Neuronal stem cell (in vitro differentiated cells): ENCODE results near the gene GRAP. TPM values are rescaled to one million over a fixed set of nuclear protein-coding genes. Genes with fewer than 3 reads are reported as not detected.

Experiments
- DNase-seq: peaks from one replicate; pipeline ENCODE4 v3.0.0-alpha.2; 2013; ENCODE audit warnings: low spot score
- H2AFZ ChIP-seq: one replicate; pipeline ENCODE4 v1.6.1; 2013; ENCODE audit warnings: mild to moderate bottlenecking, low read length, inconsistent platforms
- H2AK5ac ChIP-seq: 2 replicates; pipeline ENCODE4 v1.6.1; 2013; ENCODE audit warnings: low read depth, mild to moderate bottlenecking, inconsistent platforms, low read length, moderate library complexity, mixed read lengths
- H2BK120ac ChIP-seq: 2 replicates; pipeline ENCODE4 v1.6.1; 2013; ENCODE audit warnings: low read depth, mild to moderate bottlenecking, inconsistent platforms, low read length, moderate library complexity, mixed read lengths
- H2BK12ac ChIP-seq: one replicate; pipeline ENCODE4 v1.6.1; 2013; ENCODE audit warnings: low read length, inconsistent platforms
- H2BK15ac ChIP-seq: 2 replicates; pipeline ENCODE4 v1.6.1; 2013; ENCODE audit warnings: mild to moderate bottlenecking, low read length, inconsistent platforms, mixed read lengths
- H2BK5ac ChIP-seq: one replicate; pipeline ENCODE4 v1.6.1; 2013; ENCODE audit warnings: inconsistent platforms, mild to moderate bottlenecking, low read length, moderate library complexity
- H3K14ac ChIP-seq: one replicate; pipeline ENCODE4 v1.6.1; 2013; ENCODE audit warnings: low read length, inconsistent platforms
- H3K18ac ChIP-seq: 2 replicates; pipeline ENCODE4 v1.6.1; 2013; ENCODE audit warnings: low read length, inconsistent platforms
- H3K23ac ChIP-seq: 2 replicates; pipeline ENCODE4 v1.6.1; 2013; ENCODE audit warnings: low read depth, mild to moderate bottlenecking, mixed read lengths, low read length, inconsistent platforms; ENCODE audit not compliant: poor library complexity
- H3K27ac ChIP-seq: replicated peaks from 3 replicates; pipeline ENCODE4 v1.5.1; 2013; ENCODE audit warnings: low read length, inconsistent platforms
- H3K27me3 ChIP-seq, 3 experiments: 2 replicates each; pipeline ENCODE4 v1.6.1; 2013; ENCODE audit warnings: low read length in 3 of 3, mild to moderate bottlenecking in 2 of 3, inconsistent platforms in 1 of 3, low read depth in 1 of 3, mixed read lengths in 1 of 3, moderate library complexity in 1 of 3; ENCODE audit not compliant: control insufficient read depth in 3 of 3, insufficient read depth in 3 of 3
- H3K36me3 ChIP-seq, 2 donors: replicated peaks in 1 of 2; 2 replicates each; pipeline ENCODE4 v1.6.1; 2013; ENCODE audit warnings: low read length in 2 of 2; ENCODE audit not compliant: control insufficient read depth in 2 of 2, insufficient read depth in 2 of 2
- H3K4ac ChIP-seq: 2 replicates; pipeline ENCODE4 v1.6.1; 2013; ENCODE audit warnings: inconsistent platforms, mild to moderate bottlenecking, low read length, moderate library complexity
- H3K4me1 ChIP-seq, 2 donors: 1 replicate in 1 of 2; 2 replicates in 1 of 2; pipeline ENCODE4 v1.6.1; 2013; ENCODE audit warnings: low read length in 2 of 2, low read depth in 1 of 2; ENCODE audit not compliant: control insufficient read depth in 2 of 2, insufficient read depth in 1 of 2
- H3K4me2 ChIP-seq: one replicate; pipeline ENCODE4 v1.6.1; 2013; ENCODE audit warnings: mild to moderate bottlenecking, low read length, inconsistent platforms; ENCODE audit not compliant: insufficient read depth, poor library complexity, severe bottlenecking
- H3K4me3 ChIP-seq, 2 donors: 2 replicates each; pipeline ENCODE4 v1.5.1; 2013; ENCODE audit warnings: low read length in 2 of 2, mild to moderate bottlenecking in 2 of 2, inconsistent platforms in 1 of 2, moderate library complexity in 1 of 2
- H3K79me1 ChIP-seq: one replicate; pipeline ENCODE4 v1.6.1; 2013; ENCODE audit warnings: low read depth, mild to moderate bottlenecking, inconsistent platforms, low read length, moderate library complexity
- H3K9ac ChIP-seq: one replicate; pipeline ENCODE4 v1.6.1; 2013; ENCODE audit warnings: mild to moderate bottlenecking, low read depth, low read length, inconsistent platforms; ENCODE audit not compliant: poor library complexity
- H3K9me3 ChIP-seq, 2 donors: replicated peaks in 1 of 2; 2 replicates each; pipeline versions ENCODE3 to v1.6.1; 2013; ENCODE audit warnings: low read length in 2 of 2, mild to moderate bottlenecking in 2 of 2, inconsistent platforms in 1 of 2, low read depth in 1 of 2, mixed read lengths in 1 of 2, moderate library complexity in 1 of 2; ENCODE audit not compliant: control insufficient read depth in 2 of 2, insufficient read depth in 1 of 2
- H4K8ac ChIP-seq: one replicate; pipeline ENCODE4 v1.6.1; 2013; ENCODE audit warnings: low read depth, mild to moderate bottlenecking, inconsistent platforms, low read length, moderate library complexity
- H4K91ac ChIP-seq: one replicate; pipeline ENCODE4 v1.6.1; 2013; ENCODE audit warnings: low read length, low read depth, mild to moderate bottlenecking, inconsistent platforms; ENCODE audit not compliant: poor library complexity
- WGBS, 2 donors: extraction: QIAGEN DNeasy Blood & Tissue Kit; methylation state at CpG; one replicate each; pipeline ENCODE4 v1.1.7; 2013; ENCODE audit warnings: missing lambda C conversion rate in 2 of 2, mixed read lengths in 1 of 2; ENCODE audit not compliant: insufficient read length in 2 of 2, insufficient replicate concordance in 1 of 2; ENCODE audit errors: extremely low coverage in 2 of 2; 5-methylcytosine and 5-hydroxymethylcytosine counted together
- small RNA-seq: library from polyadenylated mRNA; stranded (forward); fragments of <200 nt; extraction: miRNeasy Mini kit (QIAGEN cat#:217004); gene quantifications from one replicate; pipeline ENCODE3, GENCODE V24; 2013; ENCODE audit not compliant: insufficient read depth

The GRAP gene

DNA sequence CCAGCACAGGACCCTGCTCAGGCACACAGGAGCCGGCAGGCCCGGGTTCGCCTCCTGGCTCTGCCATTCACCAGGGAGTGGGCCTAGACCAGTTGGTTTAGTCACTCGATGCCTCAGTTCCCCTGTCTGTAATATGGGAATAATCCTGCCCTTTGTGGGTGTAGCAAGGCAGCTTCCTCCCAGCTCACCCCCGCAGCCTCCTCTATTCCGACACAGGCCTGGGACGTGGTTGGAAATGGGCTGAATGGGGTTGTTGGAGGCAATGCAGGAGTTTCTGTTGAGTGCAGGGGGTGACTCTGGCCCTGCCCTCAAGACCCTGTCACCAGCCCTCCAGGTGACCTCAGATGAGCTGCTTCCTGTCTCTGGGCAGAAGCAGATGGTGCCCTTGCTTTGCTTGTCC, 75.0 kb downstream of the GRAP start:
- Histone ChIP-seq H4K8ac (no peak overlapping the region), H3K4me2 (no peak overlapping the region), H2BK5ac (peak overlapping the region; percentile 43), H3K27ac (no peak overlapping the region), H3K4me1 (peaks cover 22 to 24% of the 10 kb centered on the region in 2 donors), H4K91ac (no peak overlapping the region), H3K4ac (no peak overlapping the region), H2BK15ac (no peak overlapping the region), H3K18ac (no peak overlapping the region), H2BK120ac (no peak overlapping the region), H3K14ac (no peak overlapping the region), H3K9me3 (no peaks in the 10 kb centered on the region), H3K23ac (no peak overlapping the region), H3K9ac (no peak overlapping the region), H2AFZ (no peak overlapping the region), H2BK12ac (no peak overlapping the region), H3K4me3 (no peak overlapping the region), H3K36me3 (peaks cover 0 to 13% of the 10 kb centered on the region in 2 donors), H2AK5ac (no peak overlapping the region), H3K79me1 (peaks cover 3% of the 10 kb centered on the region), H3K27me3 (no peaks in the 10 kb centered on the region)
- no CpG with 5 or more reads among the region's 7 CpGs for WGBS, 2 donors
- DNase-seq: no peak

Small RNA genes lying within 50 kb of the gene (small RNA-seq; reads per million reads assigned to genes)
- not detected for gene AC090286.3
